ENCODE data around the gene PLA2G5.

Gene PLA2G5

GRCh38 chr1:20136249-20136648, 66.3 kb downstream of the PLA2G5 start:
- no peak for TF ChIP-seq CTCF (conservative IDR thresholded peaks at IDR 0.05; ENCODE audit: low read depth, low read length)
- no peak overlapping the region for H3K4me3 ChIP-seq (ENCODE audit: low read length)
- no peak for DNase-seq (ENCODE audit: low read depth)

GRCh38 chr1:20137055-20137454, 67.1 kb downstream of the PLA2G5 start:
- no peak for TF ChIP-seq CTCF (conservative IDR thresholded peaks at IDR 0.05; ENCODE audit: low read depth, low read length)
- no peak for DNase-seq (ENCODE audit: low read depth)

GRCh38 chr1:20137604-20138003, 67.6 kb downstream of the PLA2G5 start:
- no peak overlapping the region for H3K4me3 ChIP-seq (ENCODE audit: low read length)
- DNase-seq (ENCODE audit: low read depth), result no peak
- no peak for TF ChIP-seq CTCF (conservative IDR thresholded peaks at IDR 0.05; ENCODE audit: low read depth, low read length)

More at GRCh38 chr1:20137055-20137454, 67.1 kb downstream of the PLA2G5 start:
- H3K4me3 ChIP-seq (ENCODE audit: low read length), result no peak overlapping the region

GRCh38 chr1:20138346-20138745, 68.4 kb downstream of the PLA2G5 start:
- H3K4me3 ChIP-seq (ENCODE audit: low read length), result no peak overlapping the region
- DNase-seq (ENCODE audit: low read depth), result no peak
- no peak for TF ChIP-seq CTCF (conservative IDR thresholded peaks at IDR 0.05; ENCODE audit: low read depth, low read length)

GRCh38 chr1:20138961-20139550, 69.1 kb downstream of the PLA2G5 start, which contains the start of gene PLA2G2F:
PLA2G2F (plus strand) TSS chr1:20139323; CDS start chr1:20139428, 105 bp downstream.
- no peak for TF ChIP-seq CTCF (conservative IDR thresholded peaks at IDR 0.05; ENCODE audit: low read depth, low read length)
- H3K4me3 ChIP-seq (ENCODE audit: low read length), result no peak within 1 kb of the TSS
- no peak for DNase-seq (ENCODE audit: low read depth)

GRCh38 chr1:20139776-20140612, 70.0 kb downstream of the PLA2G5 start:
- no peak overlapping the region for H3K4me3 ChIP-seq (ENCODE audit: low read length)
- no peak for DNase-seq (ENCODE audit: low read depth)
- no peak for TF ChIP-seq CTCF (conservative IDR thresholded peaks at IDR 0.05; ENCODE audit: low read depth, low read length)

- DNase-seq (ENCODE audit: low read depth), result no peak
- no peak for TF ChIP-seq CTCF (conservative IDR thresholded peaks at IDR 0.05; ENCODE audit: low read depth, low read length)
- no peak overlapping the region for H3K4me3 ChIP-seq (ENCODE audit: low read length)
Measured at GRCh38 chr1:20141001-20141400, 71.0 kb downstream of the PLA2G5 start.
